Measurements from ENCODE around the gene SLFNL1.

The SLFNL1 gene

DNA sequence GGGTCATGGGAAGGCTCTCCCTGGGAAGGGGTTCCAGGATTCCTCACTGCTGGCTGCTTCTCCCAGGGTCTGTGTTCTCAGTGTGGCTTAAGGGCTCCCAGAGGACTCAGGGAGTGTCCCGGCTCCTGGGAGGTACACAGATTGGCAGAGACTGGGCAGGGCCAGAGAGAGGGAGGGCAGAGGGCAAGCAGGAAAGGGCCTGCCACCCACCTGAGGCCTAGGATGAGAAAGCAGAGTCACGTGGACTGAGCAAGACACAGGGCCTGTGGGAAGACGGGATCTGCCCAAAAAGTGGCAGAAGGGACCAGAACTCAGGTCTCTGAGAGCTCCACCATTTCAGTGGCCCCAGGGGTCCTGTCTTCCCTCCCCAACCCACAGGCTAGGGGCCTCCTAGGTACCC, 871 bp downstream of the SLFNL1 start:
- no peak overlapping the region for H3K4me3 ChIP-seq (ENCODE audit: low read depth, low read length)

DNA sequence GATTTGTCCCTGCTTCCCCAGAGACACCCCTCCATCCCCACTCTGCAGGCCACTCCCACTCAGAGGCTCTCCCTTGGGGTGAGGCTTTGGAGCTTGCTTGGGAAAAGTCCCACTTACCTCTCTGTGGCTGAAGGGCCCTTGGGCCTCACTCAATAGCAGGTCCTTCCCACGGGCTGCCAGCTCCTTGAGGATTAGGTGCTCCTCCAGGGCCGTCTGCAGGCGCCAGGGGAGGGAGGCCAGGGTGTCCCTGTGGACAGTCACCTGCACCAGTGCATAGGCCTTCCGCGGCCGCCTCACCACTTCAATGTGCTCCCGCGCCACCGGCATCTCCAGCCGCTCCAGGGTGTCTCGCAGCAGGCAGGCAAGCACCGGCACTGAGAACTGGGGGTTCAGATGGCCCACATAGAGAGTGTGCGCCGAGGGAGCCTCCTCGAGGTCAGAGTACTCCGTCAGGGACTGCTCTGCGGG, 1.4 kb downstream of the SLFNL1 start:
- H3K4me3 ChIP-seq (ENCODE audit: low read depth, low read length), result no peak overlapping the region

DNA sequence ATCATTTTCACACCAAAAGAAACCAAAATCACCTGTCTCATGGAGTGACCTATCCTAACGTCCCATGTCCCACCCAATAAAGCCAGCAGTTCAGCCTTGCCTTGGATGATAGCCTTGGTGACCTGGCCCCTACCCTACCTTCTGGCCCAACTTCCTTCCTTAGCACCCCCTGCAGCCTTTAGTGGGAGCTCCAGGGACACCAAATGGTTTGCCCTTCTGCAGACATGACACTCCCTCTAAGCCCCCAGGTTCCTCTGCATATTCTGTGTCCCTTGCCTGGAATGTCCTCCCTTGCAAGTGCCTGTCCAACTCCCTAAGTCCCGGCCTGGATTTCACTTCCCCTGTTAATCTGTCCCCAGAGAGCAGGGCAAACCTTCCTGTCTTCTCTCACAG, 2.2 kb downstream of the SLFNL1 start:
- no peak overlapping the region for H3K4me3 ChIP-seq (ENCODE audit: low read depth, low read length)

DNA sequence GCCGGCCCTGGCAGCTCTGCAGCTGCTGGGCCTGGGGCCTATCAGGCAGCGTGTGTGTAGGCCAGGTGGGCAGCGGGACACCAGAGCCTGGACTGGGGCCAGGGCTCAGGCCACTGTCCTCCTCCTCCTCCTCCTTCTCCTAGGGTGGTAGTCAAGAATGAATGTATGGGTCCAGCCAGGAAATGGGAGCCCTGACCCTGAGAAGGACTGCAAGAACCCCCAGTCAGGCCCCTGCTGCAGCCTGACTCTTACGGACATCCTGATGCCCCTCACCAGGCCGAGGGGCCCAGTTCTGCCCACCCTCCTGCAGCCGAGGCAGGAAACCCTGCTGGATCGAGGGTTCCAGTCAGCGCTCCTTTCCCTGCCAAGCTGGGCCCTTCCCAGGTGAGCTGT, 3.5 kb downstream of the SLFNL1 start:
- H3K4me3 ChIP-seq (ENCODE audit: low read depth, low read length), result no peak overlapping the region

DNA sequence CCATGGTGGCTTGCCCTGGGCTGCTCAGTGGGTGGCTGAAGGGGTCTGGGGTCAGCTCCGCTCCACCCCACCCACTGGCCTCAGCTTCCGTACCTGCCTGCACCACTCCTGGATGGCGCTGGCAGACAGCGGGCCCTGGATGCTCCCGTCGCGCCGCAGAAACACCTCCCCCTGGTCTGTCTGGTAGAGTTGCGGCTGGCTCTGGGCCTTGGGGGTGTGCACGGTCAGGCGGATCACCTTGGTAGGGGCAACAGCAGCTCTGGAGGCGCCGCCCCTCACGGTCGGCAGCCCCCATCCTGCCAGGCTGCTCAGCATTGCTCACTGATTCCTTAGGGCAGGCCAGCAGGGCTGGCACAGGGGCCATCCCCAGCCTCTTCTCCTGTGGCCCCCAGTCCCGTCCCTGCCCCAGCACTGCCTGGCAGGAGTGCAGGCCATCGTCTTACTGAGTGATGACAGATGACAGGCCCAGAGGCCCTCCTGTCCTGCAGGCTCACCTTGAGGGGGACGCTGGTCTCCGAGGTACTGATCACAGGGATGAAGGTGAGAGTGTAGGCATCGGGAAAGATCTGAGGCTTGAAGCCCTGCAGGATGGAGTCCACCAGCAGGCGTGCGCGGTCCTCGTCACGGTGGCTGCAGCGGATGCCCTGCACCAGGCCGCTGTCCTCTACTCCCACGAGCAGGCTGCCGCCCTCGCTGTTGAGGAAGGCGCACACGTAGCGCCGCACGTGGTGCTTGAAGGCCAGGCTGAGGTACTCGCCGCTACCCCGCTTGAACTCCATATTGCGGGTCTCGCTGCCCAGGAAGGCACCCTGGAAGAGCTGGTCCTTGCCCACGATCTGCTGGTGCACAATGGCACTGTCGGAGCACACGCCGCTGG, 4.1 kb downstream of the SLFNL1 start:
- H3K4me3 ChIP-seq (ENCODE audit: low read depth, low read length), result no peak overlapping the region

DNA sequence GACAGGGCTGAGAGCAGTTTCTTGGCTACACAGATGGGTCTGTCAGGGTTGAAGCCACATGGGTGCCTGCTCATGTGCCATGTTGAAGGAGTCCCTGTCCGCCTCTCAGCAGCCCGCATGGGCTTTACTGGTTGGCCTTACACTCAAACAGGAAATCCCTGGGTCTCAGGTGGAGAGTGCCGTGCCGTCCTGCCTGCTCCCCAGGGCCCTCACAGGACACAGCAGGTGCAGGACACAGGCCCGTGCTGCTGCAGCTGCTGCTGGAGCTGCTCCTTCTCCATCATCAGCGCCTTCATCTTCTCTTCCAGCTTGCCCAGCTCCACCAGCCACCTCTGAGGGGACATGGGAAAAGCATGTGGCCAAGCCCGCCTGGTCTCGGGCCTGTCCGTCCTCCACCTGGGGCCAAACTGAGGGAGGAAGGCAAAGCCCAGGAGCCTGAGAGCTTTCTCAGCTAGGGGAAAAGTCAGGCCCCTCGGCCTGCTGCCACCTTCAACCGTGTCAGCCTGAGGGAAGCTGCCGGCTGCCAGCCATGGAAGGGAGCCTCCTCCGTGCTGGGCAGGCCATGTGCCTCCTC, 5.5 kb downstream of the SLFNL1 start:
- no peak overlapping the region for H3K4me3 ChIP-seq (ENCODE audit: low read depth, low read length)

DNA sequence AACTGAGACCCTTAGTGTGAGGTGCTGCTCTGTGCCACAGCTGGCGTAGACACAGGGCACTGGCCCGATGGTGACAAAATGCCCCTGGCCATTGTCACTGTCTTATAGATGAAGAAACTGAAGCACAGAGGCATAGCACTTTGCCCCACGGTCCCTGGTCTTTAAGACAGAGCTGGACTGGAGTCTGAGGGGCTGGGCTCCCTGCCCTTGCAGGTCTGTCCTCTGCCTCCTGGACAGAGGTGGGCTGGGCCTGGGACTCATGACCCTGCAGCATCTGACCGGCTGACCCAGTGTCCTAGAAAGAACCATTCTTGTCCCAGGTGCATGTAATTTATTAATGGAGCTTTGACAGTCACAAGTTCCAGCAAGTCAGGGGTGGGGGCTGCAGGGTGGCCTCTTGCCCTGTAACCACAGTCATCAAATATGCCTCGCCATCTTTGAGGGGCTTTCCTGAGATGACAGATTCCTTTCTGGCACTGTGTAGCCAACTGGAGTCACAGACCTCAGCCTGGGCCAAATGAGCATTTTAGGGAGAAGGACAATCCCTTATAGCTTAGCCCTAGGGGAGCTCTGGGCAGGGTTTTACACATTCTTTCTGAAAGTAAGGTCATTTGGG, 6.1 kb downstream of the SLFNL1 start:
- no peak overlapping the region for H3K4me3 ChIP-seq (ENCODE audit: low read depth, low read length)

DNA sequence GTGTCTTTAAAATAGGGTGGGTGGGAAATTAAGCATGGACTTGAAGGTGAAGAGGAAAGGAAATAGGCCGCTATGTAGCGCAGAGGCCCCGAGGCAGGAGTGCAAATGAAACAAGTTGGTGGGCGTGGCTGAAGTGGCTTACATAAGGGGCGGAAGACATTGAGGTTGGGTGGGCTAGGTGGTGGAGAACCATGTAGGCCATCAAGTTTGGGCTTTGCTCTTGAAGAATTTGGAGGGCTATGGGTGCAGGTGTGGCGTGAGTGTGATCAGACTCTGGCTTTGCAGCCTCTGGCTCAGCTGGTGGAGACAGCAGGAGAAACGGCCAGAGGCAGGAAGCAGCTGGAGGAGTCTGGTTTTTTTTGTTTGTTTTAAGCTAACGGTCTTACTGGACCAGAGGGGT, 6.7 kb downstream of the SLFNL1 start:
- H3K4me3 ChIP-seq (ENCODE audit: low read depth, low read length), result no peak overlapping the region

DNA sequence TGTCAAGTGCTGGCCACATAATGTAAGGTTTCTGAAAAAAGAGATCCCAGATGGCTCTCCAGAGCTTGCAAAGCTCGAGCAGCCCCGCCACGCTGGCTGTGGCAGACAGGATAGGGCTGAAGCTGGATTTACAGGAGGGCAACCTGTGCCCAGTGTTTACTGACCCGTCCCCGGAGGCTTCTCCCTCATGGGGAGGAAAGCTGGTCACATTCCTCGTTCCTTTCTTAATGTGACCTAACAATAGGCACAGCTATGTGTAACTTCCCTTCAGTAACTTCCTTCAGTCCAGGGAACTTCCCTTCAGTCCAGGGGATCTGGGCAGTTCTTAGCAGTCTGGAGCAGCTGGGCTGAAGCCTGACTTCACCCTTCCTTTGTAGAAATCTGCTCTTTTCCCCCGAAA, 7.7 kb downstream of the SLFNL1 start:
- no peak overlapping the region for H3K4me3 ChIP-seq (ENCODE audit: low read depth, low read length)

DNA sequence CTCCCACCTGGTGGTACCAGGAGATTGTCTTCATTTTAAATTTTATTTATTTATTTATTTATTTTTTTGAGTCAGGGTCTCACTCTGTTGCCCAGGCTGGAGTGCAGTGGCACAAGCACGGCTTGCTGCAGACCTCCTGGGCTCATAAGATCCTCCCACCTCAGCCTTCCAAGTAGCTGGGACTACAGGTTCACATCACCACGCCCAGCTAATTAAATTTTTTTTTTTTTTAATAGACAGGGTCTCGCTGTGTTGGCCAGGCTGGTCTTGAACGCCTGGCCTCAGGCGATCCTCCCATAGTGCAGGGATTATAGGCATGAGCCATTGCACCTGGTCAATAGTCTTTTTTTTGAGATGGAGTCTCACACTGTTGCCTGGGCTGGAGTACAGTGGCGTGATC, 8.5 kb downstream of the SLFNL1 start:
- H3K4me3 ChIP-seq (ENCODE audit: low read depth, low read length), result no peak overlapping the region

DNA sequence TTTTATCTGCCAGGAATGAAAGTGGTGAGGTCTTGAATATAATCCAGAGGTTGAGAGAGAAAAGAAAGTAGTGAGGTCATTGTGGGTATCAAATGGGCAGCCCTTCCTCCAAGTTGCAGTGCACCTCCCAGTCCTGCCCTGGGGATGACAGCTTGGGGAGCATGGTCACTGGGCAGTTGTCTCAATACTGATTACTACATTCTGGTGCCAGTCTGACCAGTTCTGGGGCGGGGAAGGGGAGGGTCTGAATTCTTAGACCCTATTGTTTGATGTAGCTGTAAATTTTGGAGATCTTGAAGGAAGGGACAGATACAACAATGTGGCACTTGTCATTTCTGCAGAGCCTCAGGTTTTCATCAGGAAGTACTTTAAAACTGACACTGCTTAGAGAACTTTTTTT, 11.2 kb downstream of the SLFNL1 start:
- H3K4me3 ChIP-seq (ENCODE audit: low read depth, low read length), result no peak overlapping the region

DNA sequence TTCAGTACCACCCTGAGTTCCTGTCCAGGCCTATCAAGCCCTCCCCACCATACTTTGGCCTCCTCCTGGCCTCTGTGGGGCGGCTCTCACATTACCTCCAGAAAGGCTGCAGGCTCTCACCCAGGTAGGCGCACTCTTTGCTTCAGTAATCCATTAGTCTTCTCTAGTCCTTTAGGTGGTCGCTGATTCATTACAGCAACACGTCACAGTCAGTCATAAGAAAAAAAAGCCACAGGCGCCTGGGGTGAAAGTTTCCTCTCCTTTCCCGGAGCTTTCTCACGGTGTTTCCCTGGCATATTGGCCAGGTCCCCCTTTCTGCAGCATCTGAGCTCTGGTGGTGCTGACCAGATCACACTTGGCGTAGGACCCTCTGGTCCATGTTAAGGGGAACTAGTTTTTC, 12.1 kb downstream of the SLFNL1 start:
- no peak overlapping the region for H3K4me3 ChIP-seq (ENCODE audit: low read depth, low read length)

DNA sequence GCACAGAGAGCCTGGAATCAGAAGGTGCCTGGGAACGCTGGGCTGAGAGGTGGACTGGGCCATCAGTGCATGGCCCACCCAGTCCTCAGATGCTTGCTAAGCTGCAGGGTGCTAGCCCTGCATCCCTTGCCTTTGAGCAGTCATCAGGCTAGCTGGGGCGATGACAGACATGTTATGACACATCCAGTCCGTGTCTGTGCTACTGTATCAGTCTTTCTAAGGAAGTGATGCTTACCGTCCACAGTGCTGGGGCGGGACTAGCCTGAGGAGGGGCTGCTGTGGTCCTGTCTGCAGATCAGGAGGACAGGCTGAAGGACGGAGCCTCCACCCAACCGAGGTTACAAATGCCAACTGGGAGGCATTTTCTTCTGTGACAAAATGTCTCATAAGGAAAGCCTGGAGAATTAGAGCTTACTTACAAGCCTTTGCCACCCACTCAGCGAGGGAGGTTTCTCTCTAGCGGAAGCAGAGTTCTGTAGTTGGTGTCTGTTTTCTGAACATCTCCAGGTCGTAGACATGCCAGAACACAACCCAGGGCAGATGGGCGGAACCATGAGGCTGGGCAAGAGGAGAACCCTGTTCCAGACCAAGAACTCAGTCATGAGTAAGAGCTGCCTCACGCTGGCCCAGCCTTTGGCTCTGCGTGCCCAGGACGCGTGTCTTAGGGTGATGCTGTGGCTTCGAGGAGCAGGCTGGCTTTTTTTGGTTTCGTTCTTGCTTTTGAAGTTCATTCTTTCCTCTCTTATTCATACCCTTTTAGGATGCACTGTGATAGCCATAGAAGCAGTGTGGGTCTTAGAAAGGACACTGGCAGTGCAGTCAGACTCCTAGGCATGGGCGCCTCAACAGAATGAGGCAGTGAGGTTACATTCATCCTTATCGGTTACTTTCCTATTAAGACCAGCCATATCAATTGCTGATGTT, 14.3 kb downstream of the SLFNL1 start:
- H3K4me3 ChIP-seq (ENCODE audit: low read depth, low read length), result no peak overlapping the region

DNA sequence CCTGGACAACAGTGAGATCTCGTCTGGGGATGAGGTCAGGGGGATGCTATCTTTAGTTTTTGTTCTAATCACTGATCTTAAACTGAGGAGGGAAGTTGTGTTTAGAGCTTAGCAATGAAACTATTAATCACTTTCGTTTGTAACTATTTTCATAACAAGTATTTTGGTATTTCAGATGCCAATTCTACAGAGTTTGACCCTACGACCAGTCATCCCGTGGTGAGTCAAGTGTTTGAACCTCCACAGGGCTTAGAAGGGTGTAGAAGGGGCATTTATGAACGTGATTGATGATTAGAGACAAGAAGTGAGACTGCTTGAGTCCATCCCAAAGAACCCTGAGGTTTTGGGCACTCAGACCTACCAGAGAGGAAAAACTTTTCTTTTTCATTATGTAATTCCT, 15.6 kb downstream of the SLFNL1 start:
- H3K4me3 ChIP-seq (ENCODE audit: low read depth, low read length), result no peak overlapping the region

DNA sequence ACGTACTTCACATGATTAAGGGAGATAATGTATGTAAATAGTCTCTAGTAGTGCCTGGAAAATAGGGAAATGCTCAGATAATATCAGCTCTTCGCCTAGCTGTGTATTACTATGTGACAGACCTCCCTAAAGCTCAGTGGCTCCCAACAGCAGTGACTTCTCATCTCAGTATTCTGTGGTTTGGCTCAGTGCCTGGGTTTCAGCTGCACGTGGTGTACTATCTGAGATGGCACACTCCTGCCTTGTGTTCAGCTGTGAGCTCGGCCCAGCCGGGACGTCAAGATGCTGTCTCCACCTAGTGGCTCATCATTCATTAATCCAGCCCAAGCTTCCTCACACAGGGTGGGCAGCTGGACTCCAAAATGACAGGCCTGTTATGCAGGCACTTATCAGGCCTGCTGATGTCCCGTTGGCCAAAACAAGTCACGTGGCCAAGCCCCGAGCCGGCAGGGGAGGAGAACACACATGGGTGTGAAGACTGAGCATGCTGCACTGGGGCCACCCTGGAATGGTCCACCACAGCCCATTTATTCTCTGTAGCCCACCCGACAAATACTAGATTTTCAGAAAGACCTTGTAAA, 17.8 kb downstream of the SLFNL1 start:
- H3K4me3 ChIP-seq (ENCODE audit: low read depth, low read length), result no peak overlapping the region

DNA sequence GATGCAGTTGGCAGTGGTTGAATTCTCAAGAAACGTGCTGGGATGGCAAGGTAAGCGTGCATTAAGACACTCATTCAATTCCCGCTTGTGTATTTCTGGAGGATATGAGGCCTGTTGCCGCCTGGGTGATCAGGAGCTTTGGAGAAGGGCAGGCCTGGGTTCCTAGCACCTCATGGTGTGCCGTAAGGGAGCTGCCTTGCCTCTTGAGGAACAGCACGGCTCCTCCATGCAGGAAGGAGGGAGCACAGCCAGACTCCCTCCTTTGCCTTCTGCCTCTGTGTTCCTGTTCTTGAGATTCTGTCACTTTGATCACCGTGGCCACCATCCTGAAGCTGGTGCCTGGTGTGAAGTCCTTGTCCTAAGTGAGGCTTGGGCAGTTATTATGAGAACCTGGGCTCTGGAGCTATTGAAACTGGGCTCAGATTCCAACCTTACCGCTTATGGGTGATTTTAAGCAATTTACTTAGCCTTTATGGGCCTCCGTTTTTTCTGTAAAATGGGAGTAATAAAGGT, 18.3 kb downstream of the SLFNL1 start:
- H3K4me3 ChIP-seq (ENCODE audit: low read depth, low read length), result no peak overlapping the region

DNA sequence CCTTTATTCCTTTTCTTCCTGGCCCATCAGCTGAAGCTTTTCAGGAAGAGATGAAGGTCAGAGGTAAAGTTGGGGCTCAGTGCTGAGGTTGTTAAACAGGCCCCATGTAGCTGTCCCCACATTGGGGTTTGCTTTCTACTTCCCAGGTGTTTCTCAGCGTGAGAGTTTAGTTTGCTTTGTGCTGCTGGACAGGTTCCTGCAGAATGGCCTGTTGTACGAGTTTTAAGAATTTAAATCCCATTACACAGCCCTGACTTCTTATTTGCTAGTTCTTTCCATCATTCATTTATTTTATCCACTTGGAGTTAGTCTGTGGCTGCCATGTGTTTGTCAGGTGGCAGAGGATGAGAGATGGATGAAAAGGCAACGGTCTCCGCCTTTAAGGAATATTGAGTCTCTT, 22.9 kb downstream of the SLFNL1 start:
- no peak overlapping the region for H3K4me3 ChIP-seq (ENCODE audit: low read depth, low read length)

DNA sequence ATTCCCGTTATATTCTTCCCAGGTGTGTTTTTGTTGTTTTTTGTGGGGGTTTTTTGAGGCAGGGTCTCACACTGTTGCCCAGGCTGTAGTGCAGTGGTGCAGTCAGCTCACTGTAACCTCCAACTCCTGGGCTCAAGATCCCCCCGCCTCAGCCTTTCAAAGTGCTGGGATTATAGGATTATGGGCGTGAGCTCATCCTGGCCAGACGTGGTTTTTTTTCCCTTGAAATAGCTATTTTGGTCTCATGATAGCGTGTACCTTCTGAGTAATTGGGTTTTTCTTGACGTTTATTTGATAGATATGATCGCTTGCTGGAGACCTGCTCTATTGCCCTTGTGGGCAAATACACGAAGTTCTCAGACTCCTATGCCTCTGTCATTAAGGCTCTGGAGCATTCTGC, 24.4 kb downstream of the SLFNL1 start:
- no peak overlapping the region for H3K4me3 ChIP-seq (ENCODE audit: low read depth, low read length)

DNA sequence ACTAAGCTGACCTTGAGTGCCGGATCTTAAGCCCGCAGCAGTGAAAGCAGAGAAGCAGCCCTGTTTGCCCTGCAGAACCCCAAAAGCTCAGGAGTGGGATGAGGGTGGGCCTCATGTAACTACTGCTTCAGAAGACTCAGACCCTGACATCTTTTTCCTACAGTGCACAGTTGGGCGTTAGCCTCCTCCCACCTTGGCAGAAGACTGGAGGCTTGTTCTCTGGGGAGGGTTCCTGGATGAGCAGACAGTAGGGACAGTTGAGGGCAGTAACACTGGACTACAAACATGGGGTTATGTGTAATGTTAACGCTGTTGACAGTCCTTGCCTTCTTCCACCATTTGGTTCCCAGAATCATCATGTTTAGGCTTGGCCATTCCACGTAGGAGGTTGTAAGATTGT, 32.5 kb downstream of the SLFNL1 start:
- no peak overlapping the region for H3K4me3 ChIP-seq (ENCODE audit: low read depth, low read length)

DNA sequence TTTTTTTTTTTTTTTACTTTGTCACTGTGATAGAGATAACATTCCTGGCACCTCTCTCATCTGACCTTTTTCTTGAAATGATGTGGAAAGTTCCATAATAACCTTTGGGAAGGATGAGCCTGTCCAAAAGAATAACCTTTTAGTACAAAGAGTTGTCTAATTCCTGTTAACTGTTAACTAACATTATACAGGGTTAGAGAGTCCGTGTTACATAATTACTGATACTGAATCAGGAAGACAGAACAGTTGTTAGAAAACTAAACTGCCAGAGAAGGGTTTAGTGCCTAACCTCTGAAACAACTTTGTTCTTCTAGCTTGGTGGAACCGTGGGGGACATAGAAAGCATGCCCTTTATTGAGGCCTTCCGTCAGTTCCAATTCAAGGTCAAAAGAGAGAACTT, 33.2 kb downstream of the SLFNL1 start:
- H3K4me3 ChIP-seq (ENCODE audit: low read depth, low read length), result no peak overlapping the region

All from iPS-11a (cell line).